SU-DHL-6 (cell line): ENCODE results near the gene SGCA.

Source experiments
- H2AFZ ChIP-seq: fragments of 200-600 bp; sonication (generic); 2 replicates; pipeline ENCODE4 v1.6.1; 2014; ENCODE audit warnings: low read depth, mild to moderate bottlenecking, moderate library complexity, mixed read lengths, antibody characterized with exemption, low read length; ENCODE audit not compliant: severe bottlenecking
- H3F3A ChIP-seq: fragments of 200-600 bp; shearing (Covaris generic); 2 replicates; pipeline ENCODE4 v1.6.0; 2016; ENCODE audit warnings: antibody characterized with exemption, mild to moderate bottlenecking; ENCODE audit not compliant: insufficient read depth
- H3K27ac ChIP-seq: fragments of 200-600 bp; sonication (generic); 2 replicates; pipeline ENCODE4 v1.5.1; 2016; ENCODE audit warnings: low read depth, mild to moderate bottlenecking, low read length, moderate library complexity, mixed read lengths
- H3K27me3 ChIP-seq: fragments of 200-600 bp; sonication (generic), shearing (Covaris generic); 2 replicates; pipeline ENCODE4 v1.6.0; 2014; ENCODE audit warnings: mild to moderate bottlenecking, low read length
- H3K36me3 ChIP-seq: fragments of 200-600 bp; sonication (generic); 2 replicates; pipeline ENCODE4 v1.6.1; 2014; ENCODE audit warnings: mild to moderate bottlenecking, low read length, mixed read lengths
- H3K4me2 ChIP-seq: fragments of 300-600, 200-600 bp; shearing (Covaris generic), sonication (generic); 2 replicates; pipeline ENCODE4 v1.6.0; 2014; ENCODE audit warnings: low read length, low read depth, mild to moderate bottlenecking; ENCODE audit not compliant: poor library complexity, severe bottlenecking
- H3K4me3 ChIP-seq: fragments of 200-600 bp; sonication (generic); 2 replicates; pipeline ENCODE4 v1.5.1; 2014; ENCODE audit warnings: antibody characterized with exemption, low read length, mild to moderate bottlenecking, mixed read lengths; ENCODE audit not compliant: insufficient read depth, poor library complexity, severe bottlenecking
- H3K79me2 ChIP-seq: fragments of 200-600 bp; sonication (generic); 2 replicates; pipeline ENCODE4 v1.6.1; 2014; ENCODE audit warnings: mild to moderate bottlenecking, low read length, moderate library complexity; ENCODE audit not compliant: insufficient read depth
- H3K9ac ChIP-seq: fragments of 200-600 bp; sonication (generic); 2 replicates; pipeline ENCODE4 v1.7.0; 2014; ENCODE audit warnings: mild to moderate bottlenecking, low read length
- H3K9me2 ChIP-seq: fragments of 200-600 bp; sonication (generic); replicated peaks from 2 replicates; pipeline ENCODE4 v1.6.1; 2014; ENCODE audit warnings: low read length; ENCODE audit not compliant: insufficient read depth
- H3K9me3 ChIP-seq: fragments of 200-600 bp; sonication (generic); 2 replicates; pipeline ENCODE4 v1.6.1; 2014; ENCODE audit warnings: low read length, mixed read lengths; ENCODE audit not compliant: insufficient read depth
- H4K20me1 ChIP-seq: fragments of 200-600 bp; sonication (generic); 2 replicates; pipeline ENCODE4 v1.6.1; 2014; ENCODE audit warnings: low read depth, mild to moderate bottlenecking, antibody characterized with exemption, low read length, moderate library complexity, mixed read lengths
- EZH2phosphoT487 ChIP-seq: fragments of 200-600 bp; sonication (generic), shearing (Covaris generic); conservative IDR thresholded peaks from 2 replicates; pipeline ENCODE4 v1.6.1; 2018; ENCODE audit warnings: mild to moderate bottlenecking, antibody characterized with exemption, low read length, moderate library complexity, mixed read lengths
- TF ChIP-seq, protein P1 (sequence below): fragments of 200-600 bp; sonication (generic); IDR thresholded peaks from one replicate; pipeline ENCODE4 v1.5.1; 2017; ENCODE audit warnings: antibody characterized with exemption, mild to moderate bottlenecking, low read length, moderate library complexity; ENCODE audit not compliant: insufficient read depth, poor library complexity, severe bottlenecking

SGCA gene

DNA sequence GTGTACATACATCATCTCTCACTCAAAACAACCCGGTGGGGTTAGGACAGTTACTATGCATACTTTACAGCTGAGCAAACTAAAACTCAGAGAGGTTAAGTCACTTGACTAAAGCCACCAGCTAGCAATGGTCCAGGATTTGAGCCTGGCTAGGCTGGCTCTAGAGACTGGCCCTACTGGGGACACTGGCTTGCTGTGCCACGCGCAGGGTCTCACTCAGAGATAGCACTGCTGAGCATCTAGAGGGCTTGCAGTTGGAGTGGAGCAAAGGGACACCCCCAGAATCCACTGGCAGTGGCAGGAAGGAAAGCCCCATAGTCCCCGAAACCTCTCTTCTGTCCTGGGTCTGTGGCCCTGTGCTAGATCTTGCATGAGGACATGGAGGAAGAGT is 47.0 kb upstream of the SGCA start:
- H3F3A ChIP-seq = no peaks in the 10 kb centered on the region
- no peaks in the 10 kb centered on the region for H3K9me3 ChIP-seq
- no peak overlapping the region for H3K27ac ChIP-seq
- no peaks in the 10 kb centered on the region for H4K20me1 ChIP-seq
- no peak overlapping the region for H3K4me3 ChIP-seq
- no peaks in the 10 kb centered on the region for H3K36me3 ChIP-seq
- no peak overlapping the region for H2AFZ ChIP-seq
- no peaks in the 10 kb centered on the region for H3K79me2 ChIP-seq
- no peaks in the 10 kb centered on the region for H3K27me3 ChIP-seq
- no peaks in the 10 kb centered on the region for H3K9me2 ChIP-seq
- H3K4me2 ChIP-seq = no peak overlapping the region
- no peak overlapping the region for H3K9ac ChIP-seq
- TF ChIP-seq, protein P1, sequence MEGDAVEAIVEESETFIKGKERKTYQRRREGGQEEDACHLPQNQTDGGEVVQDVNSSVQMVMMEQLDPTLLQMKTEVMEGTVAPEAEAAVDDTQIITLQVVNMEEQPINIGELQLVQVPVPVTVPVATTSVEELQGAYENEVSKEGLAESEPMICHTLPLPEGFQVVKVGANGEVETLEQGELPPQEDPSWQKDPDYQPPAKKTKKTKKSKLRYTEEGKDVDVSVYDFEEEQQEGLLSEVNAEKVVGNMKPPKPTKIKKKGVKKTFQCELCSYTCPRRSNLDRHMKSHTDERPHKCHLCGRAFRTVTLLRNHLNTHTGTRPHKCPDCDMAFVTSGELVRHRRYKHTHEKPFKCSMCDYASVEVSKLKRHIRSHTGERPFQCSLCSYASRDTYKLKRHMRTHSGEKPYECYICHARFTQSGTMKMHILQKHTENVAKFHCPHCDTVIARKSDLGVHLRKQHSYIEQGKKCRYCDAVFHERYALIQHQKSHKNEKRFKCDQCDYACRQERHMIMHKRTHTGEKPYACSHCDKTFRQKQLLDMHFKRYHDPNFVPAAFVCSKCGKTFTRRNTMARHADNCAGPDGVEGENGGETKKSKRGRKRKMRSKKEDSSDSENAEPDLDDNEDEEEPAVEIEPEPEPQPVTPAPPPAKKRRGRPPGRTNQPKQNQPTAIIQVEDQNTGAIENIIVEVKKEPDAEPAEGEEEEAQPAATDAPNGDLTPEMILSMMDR = no peak
- no peak for TF ChIP-seq EZH2phosphoT487

DNA sequence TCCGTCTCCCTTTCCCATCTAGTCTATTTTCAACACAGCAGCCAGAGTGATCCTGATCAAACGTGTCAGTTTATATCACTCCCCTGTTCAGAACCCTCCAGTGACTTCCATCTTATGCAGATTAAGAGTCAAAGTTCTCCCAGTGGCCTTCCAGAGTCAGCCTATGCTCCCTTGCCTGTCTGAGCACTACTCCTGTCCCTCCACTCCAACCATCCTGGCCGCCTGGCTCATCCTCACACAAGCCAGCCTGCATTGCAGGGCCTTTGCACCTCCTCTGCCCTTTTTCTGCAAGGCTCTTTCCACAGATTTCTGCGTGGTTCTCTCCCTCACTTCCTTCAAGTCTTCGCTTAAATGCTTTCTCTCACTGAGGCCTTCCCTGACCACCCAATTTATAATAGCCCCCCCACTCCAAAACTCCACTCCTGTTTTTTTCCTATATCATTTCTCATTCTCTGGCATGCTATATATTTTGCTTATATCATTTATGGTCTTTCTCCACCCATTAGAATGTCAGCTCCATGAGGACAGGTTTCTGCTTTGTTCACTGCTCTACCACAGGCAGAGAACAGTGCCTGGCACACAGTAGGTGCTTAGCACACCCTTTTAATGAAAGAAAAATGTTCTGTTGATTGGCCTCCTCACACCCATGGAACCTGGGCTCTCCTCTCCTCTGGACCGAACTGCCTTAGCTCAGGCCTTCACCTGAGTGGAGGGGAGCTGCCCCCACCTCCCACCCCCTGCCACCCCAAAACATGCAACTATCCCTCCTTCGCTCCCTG is 45.1 kb upstream of the SGCA start:
- Histone ChIP-seq H2AFZ (no peak overlapping the region), H3K36me3 (no peaks in the 10 kb centered on the region), H3K4me2 (no peak overlapping the region), H3K9me3 (no peaks in the 10 kb centered on the region), H3K4me3 (no peak overlapping the region), H3K27ac (no peak overlapping the region), H3K27me3 (no peaks in the 10 kb centered on the region), H3K9ac (no peak overlapping the region), H3K9me2 (no peaks in the 10 kb centered on the region), H4K20me1 (no peaks in the 10 kb centered on the region), H3F3A (no peaks in the 10 kb centered on the region), H3K79me2 (no peaks in the 10 kb centered on the region)
- TF ChIP-seq EZH2phosphoT487 = no peak
- TF ChIP-seq, protein P1 = no peak

DNA sequence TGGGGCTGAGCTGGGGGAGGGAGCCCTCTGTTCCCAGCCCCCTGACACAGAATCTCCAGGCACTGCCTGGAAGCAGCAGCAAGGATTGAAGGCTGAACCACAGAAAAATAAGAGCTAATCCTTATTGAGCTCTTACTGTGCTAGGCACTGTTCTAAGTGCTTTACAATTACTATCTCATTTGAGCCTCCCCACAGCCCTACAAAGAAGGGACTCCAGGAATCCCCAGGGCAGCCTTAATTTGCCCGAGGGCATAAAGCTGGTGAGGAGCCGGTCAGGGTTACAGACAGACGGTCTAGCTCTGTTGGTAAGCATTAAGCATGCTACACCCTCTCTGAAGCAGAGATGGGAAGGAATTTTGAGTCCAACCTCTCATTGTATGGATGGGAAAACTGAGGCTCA is 42.9 kb upstream of the SGCA start:
- no peak overlapping the region for H2AFZ ChIP-seq
- TF ChIP-seq, protein P1 = no peak
- TF ChIP-seq EZH2phosphoT487 = no peak
- H3K27ac ChIP-seq = no peak overlapping the region
- H3K9me2 ChIP-seq = no peaks in the 10 kb centered on the region
- H3K4me3 ChIP-seq = no peak overlapping the region
- H4K20me1 ChIP-seq = no peaks in the 10 kb centered on the region
- H3K9me3 ChIP-seq = no peaks in the 10 kb centered on the region
- H3K79me2 ChIP-seq = no peaks in the 10 kb centered on the region
- no peaks in the 10 kb centered on the region for H3K36me3 ChIP-seq
- no peak overlapping the region for H3K4me2 ChIP-seq
- no peak overlapping the region for H3K9ac ChIP-seq
- H3K27me3 ChIP-seq = no peaks in the 10 kb centered on the region
- no peaks in the 10 kb centered on the region for H3F3A ChIP-seq
